ENCODE results near the gene ACIN1. TPM values are rescaled to one million over a fixed set of nuclear protein-coding genes. Genes with fewer than 3 reads are reported as not detected.

The ACIN1 gene
- total and polyA plus RNA-seq, 10 of the 15 experiments (the other 5 are each of a cell fraction or from before 2014, with no cell fraction given) = 4.3 to 148 (median 93.4) TPM

DNA sequence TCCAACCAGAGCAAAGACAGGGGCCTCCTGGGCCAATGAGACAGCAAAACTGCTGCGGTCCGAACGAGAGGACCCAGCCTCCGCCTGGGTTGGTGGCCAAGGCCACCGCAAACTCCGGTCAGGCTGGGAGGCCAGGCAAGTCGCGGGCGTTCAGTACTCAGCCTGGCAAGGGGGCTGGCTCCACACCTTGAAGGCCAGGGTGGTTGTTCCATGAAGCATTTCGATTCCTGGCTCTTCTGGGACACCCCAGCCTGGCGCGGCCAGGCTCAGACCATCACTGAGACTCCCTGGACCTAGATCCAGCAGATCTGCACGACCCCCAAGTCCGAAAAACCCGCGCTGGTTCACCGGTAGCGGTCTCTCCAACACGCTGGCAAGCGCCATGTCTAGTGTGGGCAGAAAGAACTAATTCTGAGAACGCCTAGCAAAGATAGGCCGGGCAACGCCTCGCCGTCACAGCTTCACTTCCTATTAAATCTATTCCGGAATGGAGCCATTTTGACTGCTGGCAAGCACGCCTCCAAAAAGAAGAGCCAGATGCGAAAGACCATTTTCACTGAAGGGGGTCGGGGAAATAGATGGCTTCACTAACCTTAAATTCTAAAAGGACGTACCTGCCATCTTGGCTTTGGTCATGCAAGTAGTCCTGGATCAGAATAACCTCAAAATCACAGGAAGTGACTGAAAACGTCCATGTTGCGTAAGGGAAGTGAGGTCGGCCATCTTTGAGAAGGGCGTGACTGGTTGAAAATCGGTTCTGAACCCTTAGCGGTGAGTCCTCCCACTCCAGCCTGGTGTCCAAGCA is 60.2 kb downstream of the ACIN1 start, which contains the start of gene PSMB5 (continued):
- TF ChIP-seq, protein P1, sequence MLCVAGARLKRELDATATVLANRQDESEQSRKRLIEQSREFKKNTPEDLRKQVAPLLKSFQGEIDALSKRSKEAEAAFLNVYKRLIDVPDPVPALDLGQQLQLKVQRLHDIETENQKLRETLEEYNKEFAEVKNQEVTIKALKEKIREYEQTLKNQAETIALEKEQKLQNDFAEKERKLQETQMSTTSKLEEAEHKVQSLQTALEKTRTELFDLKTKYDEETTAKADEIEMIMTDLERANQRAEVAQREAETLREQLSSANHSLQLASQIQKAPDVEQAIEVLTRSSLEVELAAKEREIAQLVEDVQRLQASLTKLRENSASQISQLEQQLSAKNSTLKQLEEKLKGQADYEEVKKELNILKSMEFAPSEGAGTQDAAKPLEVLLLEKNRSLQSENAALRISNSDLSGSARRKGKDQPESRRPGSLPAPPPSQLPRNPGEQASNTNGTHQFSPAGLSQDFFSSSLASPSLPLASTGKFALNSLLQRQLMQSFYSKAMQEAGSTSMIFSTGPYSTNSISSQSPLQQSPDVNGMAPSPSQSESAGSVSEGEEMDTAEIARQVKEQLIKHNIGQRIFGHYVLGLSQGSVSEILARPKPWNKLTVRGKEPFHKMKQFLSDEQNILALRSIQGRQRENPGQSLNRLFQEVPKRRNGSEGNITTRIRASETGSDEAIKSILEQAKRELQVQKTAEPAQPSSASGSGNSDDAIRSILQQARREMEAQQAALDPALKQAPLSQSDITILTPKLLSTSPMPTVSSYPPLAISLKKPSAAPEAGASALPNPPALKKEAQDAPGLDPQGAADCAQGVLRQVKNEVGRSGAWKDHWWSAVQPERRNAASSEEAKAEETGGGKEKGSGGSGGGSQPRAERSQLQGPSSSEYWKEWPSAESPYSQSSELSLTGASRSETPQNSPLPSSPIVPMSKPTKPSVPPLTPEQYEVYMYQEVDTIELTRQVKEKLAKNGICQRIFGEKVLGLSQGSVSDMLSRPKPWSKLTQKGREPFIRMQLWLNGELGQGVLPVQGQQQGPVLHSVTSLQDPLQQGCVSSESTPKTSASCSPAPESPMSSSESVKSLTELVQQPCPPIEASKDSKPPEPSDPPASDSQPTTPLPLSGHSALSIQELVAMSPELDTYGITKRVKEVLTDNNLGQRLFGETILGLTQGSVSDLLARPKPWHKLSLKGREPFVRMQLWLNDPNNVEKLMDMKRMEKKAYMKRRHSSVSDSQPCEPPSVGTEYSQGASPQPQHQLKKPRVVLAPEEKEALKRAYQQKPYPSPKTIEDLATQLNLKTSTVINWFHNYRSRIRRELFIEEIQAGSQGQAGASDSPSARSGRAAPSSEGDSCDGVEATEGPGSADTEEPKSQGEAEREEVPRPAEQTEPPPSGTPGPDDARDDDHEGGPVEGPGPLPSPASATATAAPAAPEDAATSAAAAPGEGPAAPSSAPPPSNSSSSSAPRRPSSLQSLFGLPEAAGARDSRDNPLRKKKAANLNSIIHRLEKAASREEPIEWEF (IDR thresholded peaks at IDR 0.05; ENCODE audit: insufficient replicate concordance, low read depth, low read length) = no peak
- TF ChIP-seq RBBP5 (conservative IDR thresholded peaks at IDR 0.05) = no peak
- no peak for TF ChIP-seq WRNIP1 (IDR thresholded peaks at IDR 0.05; ENCODE audit: borderline replicate concordance, low read depth, low read length)
- TF ChIP-seq ZNF207 (IDR thresholded peaks at IDR 0.05; ENCODE audit: borderline replicate concordance) = peak; percentile 42; the same call in 1 of the 2 replicates
- no peak for TF ChIP-seq FOXM1 (IDR thresholded peaks at IDR 0.05; ENCODE audit: low read depth, low read length)
- no peak for TF ChIP-seq HDAC2 (IDR thresholded peaks at IDR 0.05)
- TF ChIP-seq BHLHE40 (IDR thresholded peaks at IDR 0.05; ENCODE audit: borderline replicate concordance in 1 of 2, low read depth in 2 of 2, low read length in 1 of 2) = 0 out of 4 replicates have a peak, but pooled peaks of 1 of the 2 experiments have one; percentile 8
- TF ChIP-seq PKNOX1 (IDR thresholded peaks at IDR 0.05) = 0 out of 2 replicates have a peak, but pooled peaks have one; percentile 25
- 0 out of 2 replicates have a peak, but pooled peaks have one; percentile 39 for TF ChIP-seq POLR2AphosphoS2 (IDR thresholded peaks at IDR 0.05; ENCODE audit: low read depth, low read length)
- TF ChIP-seq RUNX3 (IDR thresholded peaks at IDR 0.05; ENCODE audit: low read length) = peak; percentile 62
- peak; percentile 62 for TF ChIP-seq KLF5 (IDR thresholded peaks at IDR 0.05; ENCODE audit: partially characterized antibody)
- 0 out of 2 replicates have a peak, but pooled peaks have one; percentile 30 for TF ChIP-seq JUNB (IDR thresholded peaks at IDR 0.05)
- no peak for TF ChIP-seq KDM1A (IDR thresholded peaks at IDR 0.05; ENCODE audit: borderline replicate concordance)
- TF ChIP-seq RFX5 (IDR thresholded peaks at IDR 0.05; ENCODE audit: low read depth, low read length) = peak; percentile 72
- no peak for TF ChIP-seq YBX1 (IDR thresholded peaks at IDR 0.05)
- TF ChIP-seq ZNF24 (IDR thresholded peaks at IDR 0.05) = no peak
- TF ChIP-seq IRF3 (IDR thresholded peaks at IDR 0.05) = no peak
- TF ChIP-seq NR2C1 (IDR thresholded peaks at IDR 0.05) = peak; percentile 93
- TF ChIP-seq SMC3 (IDR thresholded peaks at IDR 0.05; ENCODE audit: borderline replicate concordance, low read length) = no peak
- TF ChIP-seq STAT3 (IDR thresholded peaks at IDR 0.05; ENCODE audit: low read depth, low read length) = 0 out of 2 replicates have a peak, but pooled peaks have one; percentile 61
- TF ChIP-seq RELA (IDR thresholded peaks at IDR 0.05; ENCODE audit: borderline replicate concordance, partially characterized antibody) = no peak
- TF ChIP-seq ASH2L (IDR thresholded peaks at IDR 0.05; ENCODE audit: borderline replicate concordance, low read depth) = no peak
- no peak for TF ChIP-seq ATF2 (IDR thresholded peaks at IDR 0.05; ENCODE audit: low read length)

Data from GM12878 (cell line).